ENCODE results near the gene TCF25.

Gene TCF25

GRCh38 chr16:89843409-89844350 lies 29.7 kb upstream of the TCF25 start:
- no peak for FAIRE-seq
- no peak for DNase-seq (ENCODE audit: insufficient read length, low spot score)

GRCh38 chr16:89844739-89845339 lies 28.6 kb upstream of the TCF25 start:
- FAIRE-seq: no peak
- DNase-seq (ENCODE audit: insufficient read length, low spot score): no peak

- FAIRE-seq (no peak), DNase-seq (ENCODE audit: insufficient read length, low spot score) (no peak)
Observed at GRCh38 chr16:89845417-89845816, 28.0 kb upstream of the TCF25 start.

GRCh38 chr16:89847051-89847939 lies 26.1 kb upstream of the TCF25 start:
- no peak for FAIRE-seq
- no peak for DNase-seq (ENCODE audit: insufficient read length, low spot score)

GRCh38 chr16:89847940-89848297 lies 25.5 kb upstream of the TCF25 start:
- no peak for FAIRE-seq

GRCh38 chr16:89848974-89849373 lies 24.4 kb upstream of the TCF25 start:
- no peak for FAIRE-seq
- DNase-seq (ENCODE audit: insufficient read length, low spot score): no peak

More at GRCh38 chr16:89847940-89848297, 25.5 kb upstream of the TCF25 start:
- DNase-seq (ENCODE audit: insufficient read length, low spot score): no peak

- DNase-seq (ENCODE audit: insufficient read length, low spot score): no peak
Observed at GRCh38 chr16:89853306-89853993, 19.9 kb upstream of the TCF25 start.

GRCh38 chr16:89855301-89855945 lies 18.0 kb upstream of the TCF25 start:
- FAIRE-seq (no peak), DNase-seq (ENCODE audit: insufficient read length, low spot score) (no peak)

More at GRCh38 chr16:89853306-89853993, 19.9 kb upstream of the TCF25 start:
- no peak for FAIRE-seq

- DNase-seq (ENCODE audit: insufficient read length, low spot score) (no peak), FAIRE-seq (no peak)
Observed at GRCh38 chr16:89855986-89856385, 17.4 kb upstream of the TCF25 start.

- FAIRE-seq (no peak), DNase-seq (ENCODE audit: insufficient read length, low spot score) (no peak)
Observed at GRCh38 chr16:89858973-89859614, 14.3 kb upstream of the TCF25 start.

- no peak for DNase-seq (ENCODE audit: insufficient read length, low spot score)
- no peak for FAIRE-seq
Observed at GRCh38 chr16:89859615-89860007, 13.8 kb upstream of the TCF25 start.

- FAIRE-seq: peak; percentile 93
- DNase-seq (ENCODE audit: insufficient read length, low spot score): peak; percentile 95
Observed at GRCh38 chr16:89860747-89861304, 12.6 kb upstream of the TCF25 start.

GRCh38 chr16:89861648-89862047 lies 11.7 kb upstream of the TCF25 start:
- DNase-seq (ENCODE audit: insufficient read length, low spot score): no peak
- no peak for FAIRE-seq

- peak; percentile 18 for FAIRE-seq
- no peak for DNase-seq (ENCODE audit: insufficient read length, low spot score)
Observed at GRCh38 chr16:89862732-89863131, 10.7 kb upstream of the TCF25 start.

GRCh38 chr16:89863741-89864526 lies 9.5 kb upstream of the TCF25 start:
- FAIRE-seq (peak; percentile 99), DNase-seq (ENCODE audit: insufficient read length, low spot score) (peak; percentile 68)

- DNase-seq (ENCODE audit: insufficient read length, low spot score) (no peak), FAIRE-seq (no peak)
Observed at GRCh38 chr16:89864527-89864820, 8.9 kb upstream of the TCF25 start.

- FAIRE-seq: no peak
- DNase-seq (ENCODE audit: insufficient read length, low spot score): no peak
Observed at GRCh38 chr16:89867918-89868317, 5.5 kb upstream of the TCF25 start.

GRCh38 chr16:89869911-89870310 lies 3.5 kb upstream of the TCF25 start:
- no peak for DNase-seq (ENCODE audit: insufficient read length, low spot score)
- FAIRE-seq: no peak

- FAIRE-seq: no peak
- no peak for DNase-seq (ENCODE audit: insufficient read length, low spot score)
Observed at GRCh38 chr16:89870440-89870839, 3.0 kb upstream of the TCF25 start.
